Esophagus muscularis mucosa (tissue), 4 donors: ENCODE measurements around the gene NDRG2. TPM values are rescaled to one million over a fixed set of nuclear protein-coding genes. Genes with fewer than 3 reads are reported as not detected.

Experiments
- DNase-seq: peaks from one replicate; pipeline ENCODE4 v3.0.0-alpha.2; 2017; ENCODE audit errors: extremely low spot score
- H3K27ac ChIP-seq, 4 donors: fragments of 200-600 bp; sonication (generic); replicated peaks in 1 of 4; 1 replicate in 3 of 4; 2 replicates in 1 of 4; pipeline ENCODE4 v1.5.1; 2016 to 2019; ENCODE audit warnings: mild to moderate bottlenecking in 1 of 4
- H3K27me3 ChIP-seq, 4 donors: fragments of 200-600 bp; sonication (generic); one replicate each; pipeline versions ENCODE4 v1.5.1 to v1.6.0; 2016 to 2019
- H3K36me3 ChIP-seq, 4 donors: fragments of 200-600 bp; sonication (generic); one replicate each; pipeline ENCODE4 v1.5.1; 2016 to 2019
- H3K4me1 ChIP-seq, 4 donors: fragments of 200-600 bp; sonication (generic); one replicate each; pipeline ENCODE4 v1.5.1; 2016 to 2019
- H3K4me3 ChIP-seq, 4 donors: fragments of 200-600 bp; sonication (generic); 1 replicate in 2 of 4; 2 replicates in 2 of 4; pipeline ENCODE4 v1.5.1; 2016 to 2019; ENCODE audit warnings: mild to moderate bottlenecking in 4 of 4, moderate library complexity in 1 of 4
- H3K9me3 ChIP-seq, 4 donors: fragments of 200-600 bp; sonication (generic); 1 replicate in 3 of 4; 2 replicates in 1 of 4; pipeline ENCODE4 v1.5.1; 2016 to 2019
- EP300 ChIP-seq: sonication (generic); formaldehyde crosslinking; IDR thresholded peaks from one replicate; pipeline ENCODE4 v1.6.1; 2017; ENCODE audit warnings: antibody characterized with exemption
- POLR2A ChIP-seq: fragments of 450-650 bp; IDR thresholded peaks from one replicate; pipeline ENCODE4 v1.6.1; 2017; ENCODE audit warnings: antibody characterized with exemption, moderate library complexity, mild to moderate bottlenecking, low read depth
- POLR2AphosphoS5 ChIP-seq, 2 donors: sonication (generic); formaldehyde crosslinking; IDR thresholded peaks; one replicate each; pipeline ENCODE4 v1.6.1; 2017; ENCODE audit warnings: antibody characterized with exemption in 2 of 2
- WGBS: methylation state at CpG from one replicate; pipeline ENCODE4 v1.1.5; 2018; 5-methylcytosine and 5-hydroxymethylcytosine counted together
- intact Hi-C: fragments of 100-400 bp; cut with DNase I; formaldehyde crosslinking; loops from one replicate; pipeline ENCODE4 v1.15.1; 2023
- total RNA-seq, 4 donors: library from RNA; depleted of rRNA; stranded (reverse); fragments of >200 nt; gene quantifications; one replicate each; pipeline versions ENCODE4 v1.1.0 to v1.2.1, GENCODE V29; 2016
- TF ChIP-seq, protein P1 (sequence below), 3 experiments: fragments of 200-600 bp in 2 of 3; fragments of 450-650 bp in 1 of 3; sonication (generic) in 2 of 3; IDR thresholded peaks; one replicate each; pipeline ENCODE4 v1.5.1; 2017 to 2019; ENCODE audit warnings: antibody characterized with exemption in 3 of 3, mild to moderate bottlenecking in 2 of 3, moderate library complexity in 1 of 3

The NDRG2 gene
- total RNA-seq, 4 donors from 2014 or later: 175 to 222 (median 201) TPM

- H3K9me3 ChIP-seq: no peaks in the 10 kb centered on the region
- H3K27me3 ChIP-seq: no peaks in the 10 kb centered on the region
- H3K4me3 ChIP-seq: no peak overlapping the region
- H3K4me1 ChIP-seq: peaks cover 4 to 11% (median 9%) of the 10 kb centered on the region in 4 donors
- DNase-seq: no peak
- no peaks in the 10 kb centered on the region for H3K36me3 ChIP-seq
- WGBS: 83% methylated on average over 13 of the region's 13 CpGs
- H3K27ac ChIP-seq: no peak overlapping the region
- intact Hi-C loops: no loop called here
- TF ChIP-seq, protein P1, sequence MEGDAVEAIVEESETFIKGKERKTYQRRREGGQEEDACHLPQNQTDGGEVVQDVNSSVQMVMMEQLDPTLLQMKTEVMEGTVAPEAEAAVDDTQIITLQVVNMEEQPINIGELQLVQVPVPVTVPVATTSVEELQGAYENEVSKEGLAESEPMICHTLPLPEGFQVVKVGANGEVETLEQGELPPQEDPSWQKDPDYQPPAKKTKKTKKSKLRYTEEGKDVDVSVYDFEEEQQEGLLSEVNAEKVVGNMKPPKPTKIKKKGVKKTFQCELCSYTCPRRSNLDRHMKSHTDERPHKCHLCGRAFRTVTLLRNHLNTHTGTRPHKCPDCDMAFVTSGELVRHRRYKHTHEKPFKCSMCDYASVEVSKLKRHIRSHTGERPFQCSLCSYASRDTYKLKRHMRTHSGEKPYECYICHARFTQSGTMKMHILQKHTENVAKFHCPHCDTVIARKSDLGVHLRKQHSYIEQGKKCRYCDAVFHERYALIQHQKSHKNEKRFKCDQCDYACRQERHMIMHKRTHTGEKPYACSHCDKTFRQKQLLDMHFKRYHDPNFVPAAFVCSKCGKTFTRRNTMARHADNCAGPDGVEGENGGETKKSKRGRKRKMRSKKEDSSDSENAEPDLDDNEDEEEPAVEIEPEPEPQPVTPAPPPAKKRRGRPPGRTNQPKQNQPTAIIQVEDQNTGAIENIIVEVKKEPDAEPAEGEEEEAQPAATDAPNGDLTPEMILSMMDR (IDR thresholded peaks at IDR 0.05): no peak
- TF ChIP-seq POLR2A (no peak), EP300 (no peak), POLR2AphosphoS5 (IDR thresholded peaks at IDR 0.05) (no peak)
Observed at GRCh38 chr14:21060614-21061346, 35.9 kb upstream of the NDRG2 start.

GRCh38 chr14:21059842-21060613 lies 35.2 kb upstream of the NDRG2 start:
- DNase-seq: no peak
- H3K27me3 ChIP-seq: no peaks in the 10 kb centered on the region
- no peak for TF ChIP-seq POLR2A
- TF ChIP-seq EP300: no peak
- TF ChIP-seq, protein P1 (IDR thresholded peaks at IDR 0.05): no peak
- TF ChIP-seq POLR2AphosphoS5 (IDR thresholded peaks at IDR 0.05): no peak
- H3K4me3 ChIP-seq: no peak overlapping the region
- 69% methylated on average over 8 of the region's 8 CpGs for WGBS
- intact Hi-C loops: no loop called here
- H3K4me1 ChIP-seq: peaks cover 4 to 11% (median 9%) of the 10 kb centered on the region in 4 donors
- H3K9me3 ChIP-seq: no peaks in the 10 kb centered on the region
- H3K36me3 ChIP-seq: no peaks in the 10 kb centered on the region
- H3K27ac ChIP-seq: no peak overlapping the region

DNA sequence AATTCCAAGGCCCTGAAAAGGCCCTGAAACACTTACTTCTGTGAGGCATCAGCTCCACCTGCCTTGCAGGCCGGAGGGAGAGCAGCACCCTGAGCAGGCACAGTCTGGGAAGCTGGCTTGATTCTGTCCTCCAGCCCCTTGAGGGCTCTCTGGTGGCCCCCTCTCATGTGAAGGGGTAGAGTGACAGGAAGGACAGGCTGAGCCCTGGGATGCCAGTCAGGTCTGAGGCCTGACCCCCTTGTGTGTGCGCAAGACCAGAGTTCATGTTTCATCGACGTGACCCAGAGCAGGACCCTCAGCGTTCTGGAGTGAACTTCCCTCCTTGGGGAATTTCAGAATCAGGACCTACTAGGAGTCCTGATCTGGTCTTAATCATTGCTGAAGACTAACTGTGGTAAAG lies 34.0 kb upstream of the NDRG2 start:
- H3K4me1 ChIP-seq: peaks cover 4 to 11% (median 9%) of the 10 kb centered on the region in 4 donors
- no peaks in the 10 kb centered on the region for H3K9me3 ChIP-seq
- TF ChIP-seq POLR2AphosphoS5 (IDR thresholded peaks at IDR 0.05) (no peak), EP300 (no peak), POLR2A (no peak)
- TF ChIP-seq, protein P1 (IDR thresholded peaks at IDR 0.05): no peak
- no peak overlapping the region for H3K27ac ChIP-seq
- DNase-seq: no peak
- 91% methylated on average over 5 of the region's 5 CpGs for WGBS
- no peaks in the 10 kb centered on the region for H3K36me3 ChIP-seq
- no peak overlapping the region for H3K4me3 ChIP-seq
- no peaks in the 10 kb centered on the region for H3K27me3 ChIP-seq
- intact Hi-C loops: no loop called here

DNA sequence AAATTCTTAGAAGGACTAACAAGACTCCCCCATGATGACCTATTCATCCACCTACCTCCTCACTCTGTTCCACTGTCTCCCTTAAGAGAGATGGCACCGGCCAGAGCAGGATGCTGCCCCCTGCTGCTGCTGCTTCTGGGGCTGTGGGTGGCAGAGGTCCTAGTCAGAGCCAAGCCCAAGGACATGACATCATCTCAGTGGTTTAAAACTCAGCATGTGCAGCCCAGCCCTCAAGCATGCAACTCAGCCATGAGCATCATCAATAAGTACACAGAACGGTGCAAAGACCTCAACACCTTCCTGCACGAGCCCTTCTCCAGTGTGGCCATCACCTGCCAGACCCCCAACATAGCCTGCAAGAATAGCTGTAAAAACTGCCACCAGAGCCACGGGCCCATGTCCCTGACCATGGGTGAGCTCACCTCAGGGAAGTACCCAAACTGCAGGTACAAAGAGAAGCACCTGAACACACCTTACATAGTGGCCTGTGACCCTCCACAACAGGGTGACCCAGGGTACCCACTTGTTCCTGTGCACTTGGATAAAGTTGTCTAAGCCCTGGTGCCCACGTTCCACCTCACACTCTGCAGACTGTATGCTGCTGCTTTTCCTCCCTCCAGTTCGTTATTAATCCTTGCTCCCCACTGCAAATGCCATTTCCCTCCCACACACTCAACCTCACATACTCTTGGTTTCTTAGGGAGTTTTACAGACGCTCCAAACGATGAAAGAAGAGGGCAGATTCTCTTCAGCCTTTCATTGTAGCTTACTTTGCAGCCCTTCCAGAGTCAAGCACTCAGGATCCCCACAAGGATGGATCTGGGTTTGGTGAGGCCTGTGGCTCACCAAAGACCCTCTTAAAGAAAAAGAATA lies 33.2 kb upstream of the NDRG2 start, which contains the start of gene RNASE8:
Gene RNASE8, plus strand, starts transcription at position 20 of the 873 bp plus-strand sequence. Its CDS starts 71 bp downstream, at position 91.
- no peak for TF ChIP-seq POLR2A
- no peak for TF ChIP-seq EP300
- TF ChIP-seq, protein P1 (IDR thresholded peaks at IDR 0.05): no peak
- TF ChIP-seq POLR2AphosphoS5 (IDR thresholded peaks at IDR 0.05): no peak

More for the DNA sequence above, 33.2 kb upstream of the NDRG2 start, which contains the start of gene RNASE8:
- 68% methylated on average over 8 of the region's 8 CpGs for WGBS
- DNase-seq: no peak
- no peak within 1 kb of the TSS for H3K27ac ChIP-seq
- no peaks in the 10 kb centered on the region for H3K27me3 ChIP-seq
- H3K9me3 ChIP-seq: no peaks in the 10 kb centered on the region
- intact Hi-C loops: no loop called here
- H3K36me3 ChIP-seq: no peaks in the 10 kb centered on the region
- no peak within 1 kb of the TSS for H3K4me3 ChIP-seq
- H3K4me1 ChIP-seq: peaks cover 0 to 3% (median 1%) of the 10 kb centered on the region in 4 donors
